Measurements from ENCODE around the gene HBQ1.
"Not testable (repeated sequence)": the region's sequence is repeated elsewhere in the genome, so short reads cannot be mapped to it uniquely, and the experiment has no call there.

Gene HBQ1

DNA sequence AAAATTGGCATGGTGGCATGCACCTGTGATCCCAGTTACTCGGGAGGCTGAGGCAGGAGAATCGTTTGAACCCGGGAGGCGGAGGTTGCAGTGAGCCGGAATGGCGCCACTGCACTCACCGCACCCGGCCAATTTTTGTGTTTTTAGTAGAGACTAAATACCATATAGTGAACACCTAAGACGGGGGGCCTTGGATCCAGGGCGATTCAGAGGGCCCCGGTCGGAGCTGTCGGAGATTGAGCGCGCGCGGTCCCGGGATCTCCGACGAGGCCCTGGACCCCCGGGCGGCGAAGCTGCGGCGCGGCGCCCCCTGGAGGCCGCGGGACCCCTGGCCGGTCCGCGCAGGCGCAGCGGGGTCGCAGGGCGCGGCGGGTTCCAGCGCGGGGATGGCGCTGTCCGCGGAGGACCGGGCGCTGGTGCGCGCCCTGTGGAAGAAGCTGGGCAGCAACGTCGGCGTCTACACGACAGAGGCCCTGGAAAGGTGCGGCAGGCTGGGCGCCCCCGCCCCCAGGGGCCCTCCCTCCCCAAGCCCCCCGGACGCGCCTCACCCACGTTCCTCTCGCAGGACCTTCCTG lies at the start of gene HBQ1:
Gene HBQ1 (plus strand): TSS at position 359 of the 575 bp plus-strand sequence. CDS start 28 bp downstream, at position 387.
- peak; percentile 14 for DNase-seq (ENCODE audit: low spot score)

DNA sequence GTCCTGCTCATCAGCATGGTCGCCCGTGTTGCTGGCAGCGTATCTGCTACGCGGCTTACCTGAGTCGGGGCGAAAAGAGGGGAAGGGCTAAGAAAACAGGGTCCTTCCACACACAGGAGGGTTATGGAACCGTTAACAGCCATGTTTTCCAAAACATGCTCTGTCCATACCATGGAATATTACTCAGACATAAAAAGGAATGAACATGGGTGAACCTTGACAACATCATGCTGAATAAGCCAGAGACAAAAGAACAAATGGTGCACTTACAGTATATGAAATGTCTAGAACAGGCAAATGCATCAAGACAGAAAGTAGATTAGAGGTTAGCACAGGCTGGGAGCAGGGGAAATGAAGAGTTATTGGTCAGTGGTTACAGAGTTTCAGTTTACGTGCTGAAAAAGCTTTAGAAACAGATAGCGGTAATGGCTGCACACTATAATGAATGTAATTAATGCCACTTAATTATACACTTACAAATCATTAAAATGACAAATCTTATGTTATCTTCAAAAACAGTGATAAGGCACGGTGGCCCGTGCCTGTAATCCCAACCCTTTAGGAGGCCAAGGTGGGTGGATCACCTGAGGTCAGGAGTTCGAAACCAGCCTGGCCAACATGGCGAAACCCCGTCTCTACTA lies 49.6 kb upstream of the HBQ1 start:
- DNase-seq (ENCODE audit: low spot score), result no peak

DNA sequence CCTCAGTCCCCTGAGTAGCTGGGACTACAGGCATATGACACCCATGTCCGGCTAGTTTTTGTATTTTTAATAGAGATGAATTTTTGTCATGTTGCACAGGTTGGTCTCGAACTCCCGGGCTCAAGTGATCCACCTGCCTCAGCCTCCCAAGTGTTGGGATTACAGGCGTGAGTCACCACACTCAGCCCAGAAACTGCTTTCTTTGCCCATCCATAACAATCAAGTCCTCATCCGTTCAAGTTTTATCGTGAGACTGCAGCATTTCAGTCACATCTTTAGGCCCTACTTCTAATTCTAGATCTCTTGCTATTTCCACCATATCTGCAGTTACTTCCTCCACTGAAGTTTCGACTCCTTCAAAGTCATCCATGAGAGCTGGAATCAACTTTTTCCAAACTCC lies 48.1 kb upstream of the HBQ1 start:
- DNase-seq (ENCODE audit: low spot score), result no peak

DNA sequence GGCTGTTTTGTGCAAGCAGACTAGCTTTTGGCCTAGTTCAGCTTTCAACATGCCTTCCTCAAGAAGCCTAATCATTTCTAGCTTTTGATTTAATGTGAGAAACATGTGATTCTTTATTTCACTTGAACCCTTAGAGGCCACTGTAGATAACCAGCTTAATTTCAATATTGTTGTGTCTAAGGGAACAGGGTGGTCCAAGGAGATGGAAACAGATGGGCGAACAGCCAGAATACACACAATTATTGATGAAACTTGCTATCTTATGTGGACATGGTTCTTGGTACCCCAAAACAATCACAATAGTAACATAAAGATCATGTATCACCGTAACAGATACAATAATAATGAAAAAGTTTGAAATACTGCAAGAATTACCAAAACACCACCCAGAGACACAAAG lies 46.5 kb upstream of the HBQ1 start:
- DNase-seq (ENCODE audit: low spot score), result no peak

DNA sequence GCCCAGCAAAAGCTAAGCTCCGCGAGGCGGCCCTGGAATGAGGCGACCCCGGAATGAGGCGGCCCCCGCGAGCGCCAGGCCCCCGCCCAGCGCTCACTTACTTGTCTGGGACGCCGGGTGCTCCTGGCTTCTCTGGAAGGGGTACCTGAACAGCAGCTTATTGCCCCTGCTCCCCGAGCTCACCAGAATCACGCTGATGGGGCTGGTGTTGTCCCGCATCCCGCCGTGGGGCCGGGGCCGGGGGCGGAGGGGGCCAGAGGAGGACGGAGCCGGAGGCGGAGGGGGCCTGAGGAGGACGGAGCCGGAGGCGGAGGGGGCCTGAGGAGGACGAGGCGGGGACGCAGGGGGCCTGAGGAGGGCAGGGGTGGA lies 42.2 kb upstream of the HBQ1 start:
- peak; percentile 7 for DNase-seq (ENCODE audit: low spot score)

DNA sequence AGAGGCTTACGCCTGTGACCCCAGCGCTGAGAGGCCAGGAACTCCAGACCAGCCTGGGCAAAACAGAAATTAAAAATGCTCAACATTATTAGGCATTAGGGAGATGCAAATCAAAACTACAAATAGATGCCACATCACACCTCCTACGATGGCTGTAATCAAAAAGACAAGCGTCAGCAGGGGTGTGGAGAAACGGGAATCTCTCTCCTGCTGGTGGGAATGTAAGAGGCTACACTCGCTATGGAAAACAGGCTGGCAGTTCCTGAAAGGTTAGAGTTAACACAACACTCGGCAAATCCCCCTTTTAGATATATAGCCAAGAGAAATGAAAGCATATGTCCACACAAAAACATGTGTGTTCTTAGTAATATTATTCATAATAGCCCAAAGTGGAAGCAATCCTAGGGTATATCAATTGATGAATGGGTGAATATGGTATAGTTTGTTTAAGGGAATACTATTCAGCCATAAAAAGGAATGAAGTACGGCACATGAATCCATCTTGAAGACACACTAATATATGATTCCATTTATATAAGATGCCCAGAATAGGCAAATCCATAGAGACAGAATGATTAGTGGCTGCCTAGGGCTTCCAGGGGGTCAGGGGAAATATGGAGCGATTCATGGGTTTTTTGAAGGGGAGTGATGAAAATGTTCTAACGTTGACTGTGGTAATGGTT lies 39.9 kb upstream of the HBQ1 start:
- DNase-seq (ENCODE audit: low spot score), result no peak

DNA sequence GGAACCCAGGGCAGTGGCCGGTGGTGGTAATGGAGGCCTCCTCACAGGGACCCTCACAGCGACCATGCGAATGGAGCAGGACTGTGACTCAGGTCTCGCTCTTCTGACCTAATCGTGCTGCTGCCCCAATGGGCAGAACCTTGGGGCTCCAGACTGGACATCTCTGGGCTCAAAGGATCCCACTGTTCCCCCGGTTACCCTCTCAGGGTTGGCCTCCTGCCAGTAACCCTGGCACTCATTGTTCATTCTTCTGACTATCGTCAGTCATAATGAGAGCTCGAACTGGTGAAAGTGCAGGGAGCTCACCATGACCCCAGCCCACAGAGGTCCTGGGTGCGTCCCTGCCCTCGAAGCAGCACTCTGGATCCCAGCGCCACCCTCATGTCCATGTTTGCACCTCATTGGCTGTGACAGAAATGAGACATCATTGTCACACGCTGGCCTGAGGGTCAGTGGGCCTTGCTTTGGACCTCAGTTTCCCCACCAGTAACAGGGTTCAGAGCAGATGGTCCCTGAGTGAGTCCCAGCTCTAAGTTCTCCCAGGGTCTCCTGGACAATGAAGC lies 37.8 kb upstream of the HBQ1 start:
- DNase-seq (ENCODE audit: low spot score), result no peak

DNA sequence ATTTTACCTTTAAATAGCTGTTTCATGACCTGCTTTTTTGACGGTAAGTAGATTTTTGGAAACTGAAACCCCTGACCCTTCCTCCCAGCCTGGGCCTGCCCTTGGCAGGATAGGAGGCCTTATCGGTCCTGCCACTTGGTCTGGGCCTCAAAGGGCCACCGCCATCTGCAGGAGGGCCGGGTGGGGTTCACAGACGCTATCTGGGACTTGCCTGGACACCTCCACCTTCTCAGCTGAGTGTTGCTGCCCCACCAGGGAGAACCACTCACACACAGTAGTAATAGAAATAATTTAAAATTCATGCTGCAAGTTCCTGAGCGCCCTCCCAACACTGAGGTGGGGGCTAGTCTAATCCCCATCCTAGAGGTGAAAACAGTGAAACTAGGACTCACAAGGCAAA lies 37.2 kb upstream of the HBQ1 start:
- no peak for DNase-seq (ENCODE audit: low spot score)

DNA sequence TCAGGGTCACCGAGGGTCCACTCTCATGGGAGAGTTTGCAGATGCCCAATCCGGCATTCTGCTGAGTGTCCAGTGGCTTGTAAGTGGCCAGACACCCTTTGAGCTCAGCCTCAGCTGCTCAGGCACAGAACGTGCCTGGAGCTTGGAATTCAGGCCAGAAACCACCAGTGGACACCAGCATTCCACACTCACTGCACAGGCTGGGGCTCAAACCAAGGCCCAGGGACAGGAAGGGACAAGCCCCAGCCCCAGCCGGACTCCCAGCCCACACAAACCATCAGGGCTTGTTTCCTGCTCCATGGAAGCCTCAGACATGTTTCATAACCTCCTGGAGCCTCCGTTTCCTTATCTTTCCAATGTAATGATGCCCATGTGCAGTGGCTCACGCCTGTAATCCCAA lies 36.8 kb upstream of the HBQ1 start:
- DNase-seq (ENCODE audit: low spot score), result no peak

DNA sequence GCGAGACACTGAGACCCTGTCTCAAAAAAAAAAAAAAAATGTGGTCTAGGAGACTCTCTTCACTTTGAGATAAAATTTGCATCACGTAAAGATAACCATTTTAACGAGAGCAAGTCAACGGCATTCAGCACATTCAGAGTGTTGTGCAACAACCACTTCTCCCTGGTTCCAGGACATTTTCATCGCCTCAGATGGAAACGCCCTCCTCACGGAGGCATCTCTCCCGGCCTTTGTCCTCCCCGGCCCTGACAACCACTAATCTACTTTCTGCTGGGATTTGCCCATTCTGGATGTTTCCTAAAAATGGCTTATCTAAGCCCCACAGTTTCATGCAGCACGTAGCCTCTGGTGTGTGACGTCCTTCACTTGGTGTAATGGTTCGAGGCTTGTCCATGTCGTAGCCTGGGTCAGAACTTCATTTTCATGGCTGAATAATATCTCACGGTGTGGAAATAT lies 35.4 kb upstream of the HBQ1 start:
- DNase-seq (ENCODE audit: low spot score), result no peak

DNA sequence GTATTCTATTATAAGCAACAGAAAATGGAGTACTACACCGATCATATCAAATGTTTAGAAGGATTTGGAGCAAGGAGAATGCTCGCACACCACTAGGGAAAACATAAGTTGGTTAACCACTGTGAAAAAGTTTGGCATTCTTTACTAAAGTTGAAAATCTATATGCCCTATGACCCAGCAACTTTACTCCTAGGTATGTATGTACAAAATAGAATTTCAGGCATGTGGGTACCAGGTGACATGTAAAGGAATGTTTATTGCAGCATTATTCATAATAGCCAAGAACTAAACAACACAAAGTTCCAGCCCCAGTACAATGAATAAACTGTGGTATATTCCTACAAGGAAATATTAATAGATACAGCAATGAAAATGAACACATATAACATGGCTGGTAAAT lies 33.6 kb upstream of the HBQ1 start:
- DNase-seq (ENCODE audit: low spot score), result no peak

DNA sequence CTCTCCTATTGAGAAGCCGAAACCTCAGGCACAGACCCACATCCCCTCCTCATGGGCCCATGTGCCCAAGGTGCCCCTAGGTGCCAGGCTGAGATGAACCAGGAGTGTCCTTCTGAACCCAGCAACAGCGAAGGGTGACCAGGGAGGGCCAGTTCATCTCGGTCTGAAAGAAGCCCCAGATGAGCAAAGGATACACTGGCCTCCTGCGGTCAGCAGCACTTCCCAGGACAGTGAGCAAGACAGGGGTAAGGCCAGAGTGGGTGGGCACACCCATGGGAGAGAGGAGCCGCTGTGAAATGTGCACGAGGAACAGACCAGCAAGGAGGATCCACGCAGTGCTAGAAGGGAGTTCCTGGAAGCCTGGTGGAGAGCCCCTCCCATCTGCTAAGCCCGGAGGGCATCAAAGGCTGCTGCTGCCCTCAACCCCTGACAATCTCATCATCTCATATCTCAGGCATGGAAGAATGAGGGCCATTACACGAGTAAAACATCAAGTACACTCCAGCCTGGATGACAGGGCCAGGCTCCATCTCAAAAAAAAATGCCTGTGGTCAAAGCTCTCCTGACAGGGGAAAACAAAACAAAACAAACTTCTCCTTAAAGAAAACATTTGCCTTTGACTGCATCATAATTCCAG lies 31.1 kb upstream of the HBQ1 start:
- no peak for DNase-seq (ENCODE audit: low spot score)

DNA sequence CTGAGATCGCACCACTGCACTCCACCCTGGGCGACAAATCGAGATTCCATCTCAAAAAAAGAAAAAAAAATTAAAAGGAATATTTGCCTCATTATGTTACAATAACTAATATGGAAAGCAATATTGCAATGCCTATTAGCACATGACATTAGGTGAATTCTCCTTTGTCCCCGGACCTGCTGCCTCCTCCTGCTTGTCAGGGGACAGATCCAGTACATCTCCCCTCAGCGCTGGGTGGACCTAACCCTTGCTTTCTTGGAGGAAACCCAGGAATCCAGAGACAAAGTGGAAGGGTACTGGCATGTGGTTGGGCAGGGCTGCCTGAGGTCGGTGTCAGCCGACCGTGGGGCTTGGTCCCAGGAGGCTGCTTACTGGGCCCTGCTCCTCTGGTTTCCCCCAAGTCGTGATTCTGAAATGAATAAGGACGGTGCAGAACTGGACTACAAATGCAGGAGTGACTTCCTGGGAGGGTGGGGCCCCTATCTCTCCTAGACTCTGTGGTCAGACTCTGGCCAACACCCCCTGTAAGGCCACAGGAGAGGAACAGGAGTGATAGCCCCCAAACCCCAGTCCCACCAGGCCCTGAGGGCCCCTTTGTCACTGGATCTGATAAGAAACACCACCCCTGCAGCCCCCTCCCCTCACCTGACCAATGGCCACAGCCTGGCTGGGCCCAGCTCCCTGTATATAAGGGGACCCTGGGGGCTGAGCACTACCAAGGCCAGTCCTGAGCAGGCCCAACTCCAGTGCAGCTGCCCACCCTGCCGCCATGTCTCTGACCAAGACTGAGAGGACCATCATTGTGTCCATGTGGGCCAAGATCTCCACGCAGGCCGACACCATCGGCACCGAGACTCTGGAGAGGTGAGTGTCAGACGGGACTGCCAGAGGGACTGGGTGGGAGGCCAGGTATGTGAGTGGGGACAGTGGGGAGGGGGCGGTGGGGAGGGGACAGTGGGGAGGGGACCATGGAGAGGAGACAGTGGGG lies 27.8 kb upstream of the HBQ1 start, which contains the start of gene HBZ:
Gene HBZ (plus strand): TSS at position 504 of the 988 bp plus-strand sequence. CDS start 266 bp downstream, at position 770.
- DNase-seq (ENCODE audit: low spot score), result no peak

DNA sequence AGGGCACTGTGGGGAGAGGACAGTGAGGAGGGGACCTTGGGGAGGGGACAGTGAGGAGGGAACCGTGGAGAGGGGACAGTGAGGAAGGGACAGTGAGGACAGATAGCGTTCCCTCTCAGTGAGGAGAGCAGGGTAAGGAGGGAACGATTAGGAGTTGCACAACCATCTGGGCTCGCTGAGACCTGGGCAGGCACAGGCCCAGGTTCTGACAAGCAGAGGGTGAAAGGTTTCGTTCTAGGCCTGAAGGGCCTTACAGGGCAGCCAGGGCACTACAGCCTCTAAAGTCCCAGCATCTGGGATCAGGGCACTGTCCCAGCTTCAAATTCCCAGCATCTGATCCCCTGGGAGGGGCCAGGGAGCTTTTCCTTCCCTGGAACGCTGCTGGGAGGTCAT lies 27.1 kb upstream of the HBQ1 start:
- DNase-seq (ENCODE audit: low spot score), result not testable (repeated sequence)

DNA sequence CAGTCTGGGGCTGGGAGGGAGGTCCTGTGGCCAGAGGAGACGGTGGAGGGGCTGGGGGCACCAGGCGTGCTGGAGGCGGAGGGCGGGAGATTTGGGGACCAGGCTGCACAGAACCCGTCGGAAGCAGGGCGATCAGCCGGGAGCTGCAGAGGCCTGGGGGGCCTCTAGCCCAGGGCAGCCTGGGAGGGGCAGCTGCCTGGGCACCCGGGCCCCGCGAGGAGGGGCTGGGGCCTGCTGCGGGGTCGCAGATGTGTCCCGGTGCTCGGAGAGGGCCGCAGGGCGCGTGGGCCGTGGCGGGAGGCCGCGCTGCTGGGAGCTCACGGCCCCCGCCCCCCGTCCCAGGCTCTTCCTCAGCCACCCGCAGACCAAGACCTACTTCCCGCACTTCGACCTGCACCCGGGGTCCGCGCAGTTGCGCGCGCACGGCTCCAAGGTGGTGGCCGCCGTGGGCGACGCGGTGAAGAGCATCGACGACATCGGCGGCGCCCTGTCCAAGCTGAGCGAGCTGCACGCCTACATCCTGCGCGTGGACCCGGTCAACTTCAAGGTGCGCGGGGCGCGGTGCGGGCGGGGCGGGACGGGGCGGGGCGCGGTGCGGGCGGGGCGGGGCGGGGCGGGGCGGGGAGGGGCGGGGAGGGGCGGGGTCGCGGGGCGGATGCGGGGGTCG lies 26.6 kb upstream of the HBQ1 start:
- not testable (repeated sequence) for DNase-seq (ENCODE audit: low spot score)

DNA sequence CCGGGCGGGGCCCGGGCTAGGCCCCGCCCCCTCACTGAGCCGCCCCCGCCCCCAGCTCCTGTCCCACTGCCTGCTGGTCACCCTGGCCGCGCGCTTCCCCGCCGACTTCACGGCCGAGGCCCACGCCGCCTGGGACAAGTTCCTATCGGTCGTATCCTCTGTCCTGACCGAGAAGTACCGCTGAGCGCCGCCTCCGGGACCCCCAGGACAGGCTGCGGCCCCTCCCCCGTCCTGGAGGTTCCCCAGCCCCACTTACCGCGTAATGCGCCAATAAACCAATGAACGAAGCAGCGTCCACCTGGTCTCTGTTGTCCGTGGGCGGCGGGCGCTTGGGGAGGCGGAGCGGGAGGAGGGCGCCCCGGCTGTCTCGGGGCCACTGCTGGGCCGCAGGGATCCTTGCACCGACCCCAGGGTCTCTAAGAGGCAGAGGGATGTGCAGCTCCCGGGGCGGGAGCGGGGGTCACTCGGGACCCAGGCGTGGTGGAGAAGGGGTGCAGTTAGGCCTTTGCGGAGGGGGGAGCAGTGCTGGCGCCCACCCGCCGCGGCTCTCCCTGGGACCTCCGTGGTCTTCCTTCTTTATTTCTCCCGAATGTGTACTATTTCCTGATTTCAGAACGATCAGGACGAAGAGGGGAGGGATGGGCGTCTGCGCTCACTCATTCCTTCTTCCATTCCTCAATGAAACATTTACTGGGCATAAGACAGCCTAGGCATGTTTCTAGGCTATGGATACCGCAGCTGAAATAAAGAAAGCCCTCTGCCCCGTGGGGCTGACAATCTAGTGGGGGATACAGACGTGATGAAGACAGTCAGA lies 25.8 kb upstream of the HBQ1 start:
- no peak for DNase-seq (ENCODE audit: low spot score)

DNA sequence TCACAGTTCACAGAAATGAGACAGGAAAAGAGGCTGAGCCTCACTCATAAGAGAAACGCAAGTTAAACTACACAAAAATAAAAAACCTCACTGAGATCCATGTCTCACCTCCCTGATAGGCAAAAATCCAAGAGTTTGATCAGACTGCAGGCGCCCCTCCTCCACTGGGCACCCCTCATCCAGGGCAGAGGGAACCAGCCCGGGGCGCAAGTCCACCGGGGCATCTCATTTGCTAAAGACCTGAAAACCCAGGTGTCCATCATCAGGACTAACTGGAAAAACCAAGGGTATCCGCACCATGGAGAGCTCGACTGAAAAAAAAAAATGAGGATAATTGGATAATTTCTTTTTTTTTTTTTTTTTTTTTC lies 25.2 kb upstream of the HBQ1 start:
- DNase-seq (ENCODE audit: low spot score), result no peak

DNA sequence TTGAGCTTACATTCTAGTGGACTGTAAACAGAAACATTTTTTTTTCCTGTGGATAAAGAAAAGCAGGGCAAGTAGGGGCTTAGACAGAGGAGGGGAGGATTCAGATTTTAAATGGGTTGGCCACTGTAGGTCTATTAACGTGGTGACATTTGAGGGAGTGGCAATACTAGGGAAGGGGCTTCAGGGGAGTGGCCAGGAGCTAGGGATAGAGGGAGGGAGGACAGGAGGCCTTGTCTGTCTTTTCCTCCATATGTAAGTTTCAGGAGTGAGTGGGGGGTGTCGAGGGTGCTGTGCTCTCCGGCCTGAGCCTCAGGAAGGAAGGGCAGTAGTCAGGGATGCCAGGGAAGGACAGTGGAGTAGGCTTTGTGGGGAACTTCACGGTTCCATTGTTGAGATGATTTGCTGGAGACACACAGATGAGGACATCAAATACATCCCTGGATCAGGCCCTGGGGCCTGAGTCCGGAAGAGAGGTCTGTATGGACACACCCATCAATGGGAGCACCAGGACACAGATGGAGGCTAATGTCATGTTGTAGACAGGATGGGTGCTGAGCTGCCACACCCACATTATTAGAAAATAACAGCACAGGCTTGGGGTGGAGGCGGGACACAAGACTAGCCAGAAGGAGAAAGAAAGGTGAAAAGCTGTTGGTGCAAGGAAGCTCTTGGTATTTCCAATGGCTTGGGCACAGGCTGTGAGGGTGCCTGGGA lies 21.0 kb upstream of the HBQ1 start:
- no peak for DNase-seq (ENCODE audit: low spot score)

DNA sequence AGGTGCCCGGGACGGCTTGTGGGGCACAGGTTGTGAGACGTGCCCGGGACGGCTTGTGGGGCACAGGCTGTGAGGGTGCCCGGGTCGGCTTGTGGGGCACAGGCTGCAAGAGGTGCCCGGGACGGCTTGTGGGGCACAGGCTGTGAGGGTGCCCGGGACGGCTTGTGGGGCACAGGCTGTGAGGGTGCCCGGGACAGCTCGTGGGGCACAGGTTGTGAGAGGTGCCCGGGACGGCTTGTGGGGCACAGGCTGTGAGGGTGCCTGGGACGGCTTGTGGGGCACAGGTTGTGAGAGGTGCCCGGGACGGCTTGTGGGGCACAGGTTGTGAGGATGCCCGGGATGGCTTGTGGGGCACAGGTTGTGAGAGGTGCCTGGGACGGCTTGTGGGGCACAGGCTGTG lies 20.0 kb upstream of the HBQ1 start:
- DNase-seq (ENCODE audit: low spot score), result not testable (repeated sequence)
